WTC11 (cell line): ENCODE measurements around the gene BANK1. TPM values are rescaled to one million over a fixed set of nuclear protein-coding genes. Genes with fewer than 3 reads are reported as not detected.

ENCODE experiments used
- ATAC-seq: fragments of 200-7000 bp; cut with Tn5 transposase; 2 replicates; pipeline ENCODE4 v1.10.0; 2021; ENCODE audit warnings: mild to moderate bottlenecking, moderate library complexity
- CTCF ChIA-PET: fragments of 300-600 bp; sonication (Branson Sonifier 250); formaldehyde crosslinking; loops from one replicate; lab custom pipeline; 2021; ENCODE audit warnings: antibody characterized with exemption; lab: Charles Lee
- POLR2A ChIA-PET: fragments of 350-600 bp; sonication (Branson Sonifier 250); formaldehyde crosslinking; loops from one replicate; lab custom pipeline; 2021; ENCODE audit warnings: antibody characterized with exemption; lab: Charles Lee
- DNase-seq: peaks from one replicate; pipeline ENCODE4 v3.0.0; 2021; ENCODE audit warnings: low spot score
- H3K27ac Mint-ChIP-seq: 2 replicates; pipeline ENCODE4 v1.8.0; 2021; ENCODE audit warnings: mixed read lengths
- H3K27me3 Mint-ChIP-seq: 2 replicates; pipeline ENCODE4 v1.8.0; 2021; ENCODE audit warnings: low read depth, mild to moderate bottlenecking, moderate library complexity, mixed read lengths
- H3K36me3 Mint-ChIP-seq: 2 replicates; pipeline ENCODE4 v1.8.0; 2021; ENCODE audit warnings: mixed read lengths
- H3K4me1 Mint-ChIP-seq: 2 replicates; pipeline ENCODE4 v1.8.0; 2022; ENCODE audit warnings: mixed read lengths
- H3K4me3 Mint-ChIP-seq: 2 replicates; pipeline ENCODE4 v1.8.0; 2021; ENCODE audit warnings: mild to moderate bottlenecking, moderate library complexity, mixed read lengths
- H3K9me3 Mint-ChIP-seq: 2 replicates; pipeline ENCODE4 v1.8.0; 2021; ENCODE audit warnings: mixed read lengths
- CTCF ChIP-seq: fragments of 200-600 bp; IDR thresholded peaks from 2 replicates; pipeline ENCODE4 v1.8.0; 2022; ENCODE audit warnings: antibody characterized with exemption
- E2F5 ChIP-seq: sonication (generic); formaldehyde crosslinking; IDR thresholded peaks from 2 replicates; pipeline ENCODE4 v1.8.1; 2022; ENCODE audit warnings: mild to moderate bottlenecking, moderate library complexity, missing genetic modification reagents
- EMX1 ChIP-seq: fragments of 250-450 bp; sonication (Bioruptor Pico); IDR thresholded peaks from 2 replicates; pipeline ENCODE4 v1.8.0; 2021; ENCODE audit warnings: mild to moderate bottlenecking
- GRHL2 ChIP-seq: fragments of 250-450 bp; sonication (Bioruptor Pico); IDR thresholded peaks from 2 replicates; pipeline ENCODE4 v1.8.0; 2022; ENCODE audit warnings: mild to moderate bottlenecking, moderate library complexity; ENCODE audit not compliant: insufficient replicate concordance, severe bottlenecking
- GTF2I ChIP-seq: fragments of 250-450 bp; sonication (Bioruptor Pico); conservative IDR thresholded peaks from 2 replicates; pipeline ENCODE4 v1.4.0; 2021; ENCODE audit warnings: mild to moderate bottlenecking
- HMGA2 ChIP-seq: fragments of 250-450 bp; sonication (Bioruptor Pico); IDR thresholded peaks from 2 replicates; pipeline ENCODE4 v1.4.0; 2021; ENCODE audit warnings: mild to moderate bottlenecking, moderate library complexity
- OVOL2 ChIP-seq: fragments of 250-450 bp; sonication (Bioruptor Pico); IDR thresholded peaks from 2 replicates; pipeline ENCODE4 v1.9.0; 2021; ENCODE audit warnings: mild to moderate bottlenecking, borderline replicate concordance
- RELA ChIP-seq: sonication (generic); formaldehyde crosslinking; IDR thresholded peaks from 2 replicates; pipeline ENCODE4 v1.8.1; 2022; ENCODE audit warnings: missing genetic modification reagents, mild to moderate bottlenecking, borderline replicate concordance
- TEAD1 ChIP-seq: sonication (generic); formaldehyde crosslinking; IDR thresholded peaks from 2 replicates; pipeline ENCODE4 v1.8.0; 2022; ENCODE audit warnings: mild to moderate bottlenecking, missing genetic modification reagents
- TP53 ChIP-seq: sonication (generic); formaldehyde crosslinking; IDR thresholded peaks from 2 replicates; pipeline ENCODE4 v1.8.1; 2023; ENCODE audit warnings: mild to moderate bottlenecking, missing genetic modification reagents
- ZBTB21 ChIP-seq: sonication (generic); formaldehyde crosslinking; IDR thresholded peaks from 2 replicates; pipeline ENCODE4 v1.8.1; 2023; ENCODE audit warnings: mild to moderate bottlenecking, missing genetic modification reagents, borderline replicate concordance
- ZMAT4 ChIP-seq: fragments of 250-450 bp; sonication (Bioruptor Pico); IDR thresholded peaks from 2 replicates; pipeline ENCODE4 v1.9.0; 2021; ENCODE audit warnings: mild to moderate bottlenecking
- ZNF317 ChIP-seq: sonication (generic); formaldehyde crosslinking; IDR thresholded peaks from 2 replicates; pipeline ENCODE4 v1.8.1; 2023; ENCODE audit warnings: low read depth, mild to moderate bottlenecking, moderate library complexity, missing genetic modification reagents, borderline replicate concordance
- total RNA-seq: library from RNA; stranded (reverse); gene quantifications from 3 replicates; pipeline ENCODE4 v1.2.3, GENCODE V29; 2021
- TF ChIP-seq, protein P1 (sequence below): fragments of 250-450 bp; sonication (Bioruptor Pico); IDR thresholded peaks from 2 replicates; pipeline ENCODE4 v1.9.0; 2021; ENCODE audit warnings: mild to moderate bottlenecking
- TF ChIP-seq, protein P2 (sequence below): sonication (generic); formaldehyde crosslinking; IDR thresholded peaks from 2 replicates; pipeline ENCODE4 v1.8.0; 2022; ENCODE audit warnings: mild to moderate bottlenecking, missing genetic modification reagents
- TF ChIP-seq, protein P3 (sequence below): fragments of 250-450 bp; sonication (Bioruptor Pico); IDR thresholded peaks from 2 replicates; pipeline ENCODE4 v2.1.2; 2022; ENCODE audit warnings: mild to moderate bottlenecking, moderate library complexity
- TF ChIP-seq, protein P4 (sequence below): fragments of 250-450 bp; sonication (Bioruptor Pico); IDR thresholded peaks from 2 replicates; pipeline ENCODE4 v1.9.0; 2021; ENCODE audit warnings: mild to moderate bottlenecking, borderline replicate concordance

The BANK1 gene
- total RNA-seq, 1 experiment from 2014 or later, result 0.68 TPM

DNA sequence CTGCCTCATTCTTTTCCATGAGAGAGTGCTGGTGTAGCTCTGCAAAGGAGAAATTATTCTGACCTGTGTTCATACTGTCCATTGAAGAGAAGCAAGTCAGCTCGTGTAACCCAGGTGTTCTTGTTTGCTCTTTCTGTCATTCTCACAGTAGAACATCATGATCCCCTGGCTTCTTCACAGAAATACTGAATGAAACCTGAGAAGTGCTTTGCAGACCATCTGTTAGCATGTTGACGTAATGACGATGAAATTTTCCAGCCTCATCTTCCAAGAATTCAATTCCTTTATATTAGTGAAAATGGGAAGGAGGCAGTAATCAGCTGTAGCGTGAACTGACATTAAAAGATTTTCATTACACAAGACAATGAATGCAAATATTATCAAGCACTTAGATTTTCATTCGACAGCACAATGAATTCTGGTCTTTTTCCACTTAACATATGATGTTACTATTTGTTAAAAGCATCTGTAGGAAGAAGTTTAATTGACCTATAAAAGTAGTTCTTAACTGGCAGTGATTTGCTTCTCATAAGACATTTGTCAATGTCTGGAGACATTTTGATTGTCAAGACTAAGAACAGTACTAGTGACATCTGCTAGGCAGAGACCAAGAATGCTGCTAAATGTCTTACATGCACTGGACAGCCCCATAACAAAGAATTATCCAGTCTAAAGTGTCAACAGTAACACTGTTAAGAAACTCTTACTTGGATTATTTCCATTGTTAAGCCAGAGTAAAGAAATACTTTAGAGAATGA lies 246.3 kb downstream of the BANK1 start:
- H3K9me3 Mint-ChIP-seq, result no peaks in the 10 kb centered on the region
- no peak for ATAC-seq
- no peak for TF ChIP-seq EMX1
- TF ChIP-seq ZBTB21, result no peak
- no peak for TF ChIP-seq HMGA2
- TF ChIP-seq GRHL2 (CRISPR knock-in tag), result no peak
- TF ChIP-seq, protein P1, sequence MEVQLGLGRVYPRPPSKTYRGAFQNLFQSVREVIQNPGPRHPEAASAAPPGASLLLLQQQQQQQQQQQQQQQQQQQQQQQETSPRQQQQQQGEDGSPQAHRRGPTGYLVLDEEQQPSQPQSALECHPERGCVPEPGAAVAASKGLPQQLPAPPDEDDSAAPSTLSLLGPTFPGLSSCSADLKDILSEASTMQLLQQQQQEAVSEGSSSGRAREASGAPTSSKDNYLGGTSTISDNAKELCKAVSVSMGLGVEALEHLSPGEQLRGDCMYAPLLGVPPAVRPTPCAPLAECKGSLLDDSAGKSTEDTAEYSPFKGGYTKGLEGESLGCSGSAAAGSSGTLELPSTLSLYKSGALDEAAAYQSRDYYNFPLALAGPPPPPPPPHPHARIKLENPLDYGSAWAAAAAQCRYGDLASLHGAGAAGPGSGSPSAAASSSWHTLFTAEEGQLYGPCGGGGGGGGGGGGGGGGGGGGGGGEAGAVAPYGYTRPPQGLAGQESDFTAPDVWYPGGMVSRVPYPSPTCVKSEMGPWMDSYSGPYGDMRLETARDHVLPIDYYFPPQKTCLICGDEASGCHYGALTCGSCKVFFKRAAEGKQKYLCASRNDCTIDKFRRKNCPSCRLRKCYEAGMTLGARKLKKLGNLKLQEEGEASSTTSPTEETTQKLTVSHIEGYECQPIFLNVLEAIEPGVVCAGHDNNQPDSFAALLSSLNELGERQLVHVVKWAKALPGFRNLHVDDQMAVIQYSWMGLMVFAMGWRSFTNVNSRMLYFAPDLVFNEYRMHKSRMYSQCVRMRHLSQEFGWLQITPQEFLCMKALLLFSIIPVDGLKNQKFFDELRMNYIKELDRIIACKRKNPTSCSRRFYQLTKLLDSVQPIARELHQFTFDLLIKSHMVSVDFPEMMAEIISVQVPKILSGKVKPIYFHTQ, result no peak
- TF ChIP-seq, protein P2, sequence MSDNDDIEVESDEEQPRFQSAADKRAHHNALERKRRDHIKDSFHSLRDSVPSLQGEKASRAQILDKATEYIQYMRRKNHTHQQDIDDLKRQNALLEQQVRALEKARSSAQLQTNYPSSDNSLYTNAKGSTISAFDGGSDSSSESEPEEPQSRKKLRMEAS (CRISPR knock-in tag), result no peak
- no peak for TF ChIP-seq CTCF
- no peak for TF ChIP-seq OVOL2
- no peak for TF ChIP-seq ZNF317 (CRISPR knock-in tag)
- TF ChIP-seq TEAD1 (CRISPR knock-in tag), result no peak
- no peak for TF ChIP-seq E2F5
- H3K27me3 Mint-ChIP-seq, result no peaks in the 10 kb centered on the region
- ChIA-PET CTCF (no interaction called here), POLR2A (no interaction called here)
- H3K4me3 Mint-ChIP-seq, result no peak overlapping the region
- no peak overlapping the region for H3K27ac Mint-ChIP-seq
- DNase-seq, result no peak
- no peaks in the 10 kb centered on the region for H3K36me3 Mint-ChIP-seq
- H3K4me1 Mint-ChIP-seq, result no peaks in the 10 kb centered on the region

DNA sequence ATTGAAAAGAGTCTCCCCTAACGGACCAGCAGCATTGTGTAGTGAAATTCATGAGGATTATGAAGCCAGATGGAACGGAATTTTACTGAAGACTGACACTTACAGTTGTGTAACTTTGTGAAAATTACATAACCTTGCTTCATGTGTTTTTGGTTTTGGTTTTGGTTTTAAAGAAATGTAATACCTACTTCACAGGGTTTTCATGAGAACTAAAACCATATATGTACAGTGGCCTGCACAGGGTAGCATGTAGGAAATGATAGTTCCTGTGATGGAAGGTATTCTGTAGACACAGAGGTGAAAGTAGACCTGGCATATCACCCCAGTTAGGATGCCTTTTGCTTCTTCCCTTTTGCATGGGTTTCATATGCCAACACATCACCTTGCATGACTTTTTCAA lies 247.0 kb downstream of the BANK1 start:
- H3K36me3 Mint-ChIP-seq, result no peaks in the 10 kb centered on the region
- H3K9me3 Mint-ChIP-seq, result no peaks in the 10 kb centered on the region
- H3K4me1 Mint-ChIP-seq, result no peaks in the 10 kb centered on the region
- no peak overlapping the region for H3K4me3 Mint-ChIP-seq
- DNase-seq (no peak), ATAC-seq (no peak)
- ChIA-PET CTCF (interaction anchor here (0.9 kb wide), 1 partner anchor 218 kb away, joined by 3 read pairs; no protein-coding TSS in a partner anchor), POLR2A (no interaction called here)
- TF ChIP-seq, protein P3, sequence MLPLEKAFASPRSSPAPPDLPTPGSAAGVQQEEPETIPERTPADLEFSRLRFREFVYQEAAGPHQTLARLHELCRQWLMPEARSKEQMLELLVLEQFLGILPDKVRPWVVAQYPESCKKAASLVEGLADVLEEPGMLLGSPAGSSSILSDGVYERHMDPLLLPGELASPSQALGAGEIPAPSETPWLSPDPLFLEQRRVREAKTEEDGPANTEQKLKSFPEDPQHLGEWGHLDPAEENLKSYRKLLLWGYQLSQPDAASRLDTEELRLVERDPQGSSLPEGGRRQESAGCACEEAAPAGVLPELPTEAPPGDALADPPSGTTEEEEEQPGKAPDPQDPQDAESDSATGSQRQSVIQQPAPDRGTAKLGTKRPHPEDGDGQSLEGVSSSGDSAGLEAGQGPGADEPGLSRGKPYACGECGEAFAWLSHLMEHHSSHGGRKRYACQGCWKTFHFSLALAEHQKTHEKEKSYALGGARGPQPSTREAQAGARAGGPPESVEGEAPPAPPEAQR (CRISPR knock-in tag), result no peak
- TF ChIP-seq ZMAT4 (no peak), RELA (CRISPR knock-in tag) (no peak), GTF2I (no peak), OVOL2 (no peak), TP53 (no peak)
- TF ChIP-seq, protein P4, sequence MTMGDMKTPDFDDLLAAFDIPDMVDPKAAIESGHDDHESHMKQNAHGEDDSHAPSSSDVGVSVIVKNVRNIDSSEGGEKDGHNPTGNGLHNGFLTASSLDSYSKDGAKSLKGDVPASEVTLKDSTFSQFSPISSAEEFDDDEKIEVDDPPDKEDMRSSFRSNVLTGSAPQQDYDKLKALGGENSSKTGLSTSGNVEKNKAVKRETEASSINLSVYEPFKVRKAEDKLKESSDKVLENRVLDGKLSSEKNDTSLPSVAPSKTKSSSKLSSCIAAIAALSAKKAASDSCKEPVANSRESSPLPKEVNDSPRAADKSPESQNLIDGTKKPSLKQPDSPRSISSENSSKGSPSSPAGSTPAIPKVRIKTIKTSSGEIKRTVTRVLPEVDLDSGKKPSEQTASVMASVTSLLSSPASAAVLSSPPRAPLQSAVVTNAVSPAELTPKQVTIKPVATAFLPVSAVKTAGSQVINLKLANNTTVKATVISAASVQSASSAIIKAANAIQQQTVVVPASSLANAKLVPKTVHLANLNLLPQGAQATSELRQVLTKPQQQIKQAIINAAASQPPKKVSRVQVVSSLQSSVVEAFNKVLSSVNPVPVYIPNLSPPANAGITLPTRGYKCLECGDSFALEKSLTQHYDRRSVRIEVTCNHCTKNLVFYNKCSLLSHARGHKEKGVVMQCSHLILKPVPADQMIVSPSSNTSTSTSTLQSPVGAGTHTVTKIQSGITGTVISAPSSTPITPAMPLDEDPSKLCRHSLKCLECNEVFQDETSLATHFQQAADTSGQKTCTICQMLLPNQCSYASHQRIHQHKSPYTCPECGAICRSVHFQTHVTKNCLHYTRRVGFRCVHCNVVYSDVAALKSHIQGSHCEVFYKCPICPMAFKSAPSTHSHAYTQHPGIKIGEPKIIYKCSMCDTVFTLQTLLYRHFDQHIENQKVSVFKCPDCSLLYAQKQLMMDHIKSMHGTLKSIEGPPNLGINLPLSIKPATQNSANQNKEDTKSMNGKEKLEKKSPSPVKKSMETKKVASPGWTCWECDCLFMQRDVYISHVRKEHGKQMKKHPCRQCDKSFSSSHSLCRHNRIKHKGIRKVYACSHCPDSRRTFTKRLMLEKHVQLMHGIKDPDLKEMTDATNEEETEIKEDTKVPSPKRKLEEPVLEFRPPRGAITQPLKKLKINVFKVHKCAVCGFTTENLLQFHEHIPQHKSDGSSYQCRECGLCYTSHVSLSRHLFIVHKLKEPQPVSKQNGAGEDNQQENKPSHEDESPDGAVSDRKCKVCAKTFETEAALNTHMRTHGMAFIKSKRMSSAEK (CRISPR knock-in tag), result no peak
- TF ChIP-seq, all 79 proteins: peak for 0
- Mint-ChIP-seq H3K27ac (no peak overlapping the region), H3K27me3 (no peaks in the 10 kb centered on the region)
